SK-N-SH (cell line): ENCODE data around the gene PPP3CA. TPM values are rescaled to one million over a fixed set of nuclear protein-coding genes. Genes with fewer than 3 reads are reported as not detected.

Experiments used
- CTCF ChIA-PET: fragments of 300-600, 350-600 bp; formaldehyde crosslinking; extraction: SDS; loops from one replicate; lab custom pipeline; 2021; lab: Yijun Ruan, JAX
- POLR2A ChIA-PET: fragments of 350-600 bp; sonication (Branson Sonifier 250); formaldehyde crosslinking; extraction: SDS; loops from one replicate; lab custom pipeline; 2020; ENCODE audit warnings: antibody characterized with exemption, inconsistent platforms; lab: Yijun Ruan, JAX
- DNase-seq: peaks from one replicate; pipeline ENCODE4 v3.0.0; 2012
- H2AFZ ChIP-seq: fragments of 200-600 bp; sonication (generic); 2 replicates; pipeline ENCODE4 v1.8.1; 2016; ENCODE audit warnings: antibody characterized with exemption, mild to moderate bottlenecking, low read depth
- H3F3A ChIP-seq: fragments of 200-600 bp; sonication (generic); replicated peaks from 2 replicates; pipeline ENCODE3; 2016; ENCODE audit warnings: antibody characterized with exemption, mild to moderate bottlenecking; ENCODE audit not compliant: insufficient read depth
- H3K27ac ChIP-seq, 2 experiments: fragments of 200-500 bp in 1 of 2; fragments of 200-600 bp in 1 of 2; sonication (Bioruptor generic) in 1 of 2; sonication (generic), shearing (Covaris generic) in 1 of 2; 2 replicates each; pipeline versions ENCODE4 v1.5.1 to v1.6.1; 2014 to 2016; ENCODE audit warnings: low read depth in 2 of 2, inconsistent platforms in 1 of 2, low read length in 1 of 2, mild to moderate bottlenecking in 1 of 2, mixed read lengths in 1 of 2
- H3K27me3 ChIP-seq: fragments of 200-600 bp; sonication (generic), shearing (Covaris generic); 2 replicates; pipeline ENCODE4 v1.6.1; 2016; ENCODE audit warnings: mixed run types; ENCODE audit not compliant: insufficient read depth
- H3K36me3 ChIP-seq, 2 experiments: fragments of 200-500 bp in 1 of 2; fragments of 200-600 bp in 1 of 2; sonication (Bioruptor generic) in 1 of 2; sonication (generic) in 1 of 2; replicated peaks in 1 of 2; 2 replicates each; pipeline versions ENCODE3 to v1.5.1; 2014 to 2016; ENCODE audit warnings: low read length in 1 of 2, mild to moderate bottlenecking in 1 of 2; ENCODE audit not compliant: insufficient read depth in 2 of 2, control insufficient read depth in 1 of 2
- H3K4me1 ChIP-seq, 2 experiments: fragments of 200-500 bp in 1 of 2; fragments of 200-600 bp in 1 of 2; sonication (Bioruptor generic) in 1 of 2; sonication (generic), shearing (Covaris generic) in 1 of 2; 2 replicates each; pipeline versions ENCODE4 v1.5.1 to v1.6.1; 2014 to 2016; ENCODE audit warnings: low read depth in 1 of 2, low read length in 1 of 2, mixed run types in 1 of 2; ENCODE audit not compliant: insufficient read depth in 2 of 2, control insufficient read depth in 1 of 2
- H3K4me2 ChIP-seq: fragments of 200-600 bp; sonication (generic), shearing (Covaris generic); 2 replicates; pipeline ENCODE4 v1.6.1; 2017; ENCODE audit warnings: mixed run types
- H3K4me3 ChIP-seq, 2 experiments: fragments of 200-500 bp in 1 of 2; fragments of 200-600 bp in 1 of 2; sonication (Bioruptor generic) in 1 of 2; sonication (generic), shearing (Covaris generic) in 1 of 2; 2 replicates each; pipeline versions ENCODE4 v1.5.1 to v1.8.1; 2014 to 2016; ENCODE audit warnings: low read depth in 2 of 2, inconsistent platforms in 1 of 2, low read length in 1 of 2, mild to moderate bottlenecking in 1 of 2, mixed read lengths in 1 of 2, moderate library complexity in 1 of 2
- H3K79me2 ChIP-seq: fragments of 200-600 bp; sonication (generic); 2 replicates; pipeline ENCODE4 v1.8.1; 2017; ENCODE audit warnings: mild to moderate bottlenecking; ENCODE audit not compliant: insufficient read depth
- H3K9ac ChIP-seq: fragments of 200-600 bp; sonication (generic); 2 replicates; pipeline ENCODE4 v1.6.1; 2017; ENCODE audit warnings: mixed run types
- H3K9me2 ChIP-seq: fragments of 200-600 bp; sonication (generic); 2 replicates; pipeline ENCODE4 v1.6.1; 2017; ENCODE audit warnings: mixed run types
- H3K9me3 ChIP-seq: fragments of 200-600 bp; sonication (generic); 2 replicates; pipeline ENCODE4 v1.6.1; 2017; ENCODE audit warnings: mixed run types, mild to moderate bottlenecking, moderate library complexity
- H4K20me1 ChIP-seq: fragments of 200-600 bp; sonication (generic); 2 replicates; pipeline ENCODE4 v1.6.1; 2017; ENCODE audit warnings: mild to moderate bottlenecking, mixed run types; ENCODE audit not compliant: insufficient read depth
- CHD2 ChIP-seq: fragments of 150-350 bp; IDR thresholded peaks from 2 replicates; pipeline ENCODE4 v1.6.1; 2018; ENCODE audit warnings: low read length; ENCODE audit not compliant: partially characterized antibody
- EP300 ChIP-seq, 2 experiments: IDR thresholded peaks; 2 replicates each; pipeline versions ENCODE4 v1.4.0 to v1.6.1; 2012; ENCODE audit warnings: borderline replicate concordance in 1 of 2, low read depth in 1 of 2, low read length in 1 of 2
- FOSL2 ChIP-seq: IDR thresholded peaks from 2 replicates; pipeline ENCODE4 v1.4.0; 2012; ENCODE audit warnings: low read depth, mild to moderate bottlenecking, moderate library complexity, borderline replicate concordance
- FOXJ3 ChIP-seq: sonication (generic); formaldehyde crosslinking; IDR thresholded peaks from 2 replicates; pipeline ENCODE4 v1.5.1; 2020; ENCODE audit warnings: mild to moderate bottlenecking, missing genetic modification reagents
- FOXM1 ChIP-seq: IDR thresholded peaks from 2 replicates; pipeline ENCODE4 v1.4.0; 2012; ENCODE audit warnings: low read depth, mild to moderate bottlenecking
- GATA2 ChIP-seq: sonication (generic); formaldehyde crosslinking; IDR thresholded peaks from 2 replicates; pipeline ENCODE4 v1.5.0; 2020; ENCODE audit warnings: mild to moderate bottlenecking, missing genetic modification reagents
- JUND ChIP-seq: IDR thresholded peaks from 2 replicates; pipeline ENCODE4 v1.4.0; 2012
- NFIC ChIP-seq: IDR thresholded peaks from 2 replicates; pipeline ENCODE4 v1.4.0; 2012; ENCODE audit warnings: borderline replicate concordance
- POLR2AphosphoS5 ChIP-seq: IDR thresholded peaks from 2 replicates; pipeline ENCODE4 v1.6.1; 2012; ENCODE audit warnings: low read depth, low read length
- RAD21 ChIP-seq: IDR thresholded peaks from 2 replicates; pipeline ENCODE4 v1.6.1; 2012; ENCODE audit warnings: mild to moderate bottlenecking, low read length
- RFX5 ChIP-seq: IDR thresholded peaks from 2 replicates; pipeline ENCODE4 v1.6.1; 2012; ENCODE audit warnings: mild to moderate bottlenecking, improper control_type of control experiment, low read length
- RXRA ChIP-seq: IDR thresholded peaks from 2 replicates; pipeline ENCODE4 v1.4.0; 2012; ENCODE audit warnings: low read depth, mild to moderate bottlenecking, borderline replicate concordance
- SIN3A ChIP-seq: IDR thresholded peaks from 2 replicates; pipeline ENCODE4 v1.6.1; 2012; ENCODE audit warnings: low read depth, mild to moderate bottlenecking, low read length, moderate library complexity, borderline replicate concordance
- TCF12 ChIP-seq: IDR thresholded peaks from 2 replicates; pipeline ENCODE4 v1.4.0; 2012
- YY1 ChIP-seq: IDR thresholded peaks from 2 replicates; pipeline ENCODE4 v1.4.0; 2012; ENCODE audit warnings: low read depth, mild to moderate bottlenecking
- WGBS: methylation state at CpG from one replicate; pipeline ENCODE4 v1.1.6; 2017; ENCODE audit warnings: low lambda C conversion rate; 5-methylcytosine and 5-hydroxymethylcytosine counted together
- polyA plus RNA-seq, 3 experiments: library from polyadenylated mRNA; depleted of rRNA; stranded (reverse); fragments of >200 nt; gene quantifications; 2 replicates each; pipeline ENCODE4 v1.2.3, GENCODE V29; 2012
- TF ChIP-seq, protein P1 (sequence below): IDR thresholded peaks from 2 replicates; pipeline ENCODE4; 2012
- TF ChIP-seq, protein P2 (sequence below): IDR thresholded peaks from 2 replicates; pipeline ENCODE4 v1.4.0; 2012; ENCODE audit warnings: low read depth, borderline replicate concordance
- TF ChIP-seq, protein P3 (sequence below): fragments of 150-350 bp; IDR thresholded peaks from 2 replicates; pipeline ENCODE4 v1.6.1; 2016; ENCODE audit warnings: mild to moderate bottlenecking, low read depth, low read length
- TF ChIP-seq, protein P4 (sequence below): IDR thresholded peaks from 2 replicates; pipeline ENCODE4 v1.4.0; 2012; ENCODE audit warnings: low read depth

Gene PPP3CA
- polyA plus RNA-seq, 1 of the 3 experiments (the other 2 are of a cell fraction), result 10.7 TPM

DNA sequence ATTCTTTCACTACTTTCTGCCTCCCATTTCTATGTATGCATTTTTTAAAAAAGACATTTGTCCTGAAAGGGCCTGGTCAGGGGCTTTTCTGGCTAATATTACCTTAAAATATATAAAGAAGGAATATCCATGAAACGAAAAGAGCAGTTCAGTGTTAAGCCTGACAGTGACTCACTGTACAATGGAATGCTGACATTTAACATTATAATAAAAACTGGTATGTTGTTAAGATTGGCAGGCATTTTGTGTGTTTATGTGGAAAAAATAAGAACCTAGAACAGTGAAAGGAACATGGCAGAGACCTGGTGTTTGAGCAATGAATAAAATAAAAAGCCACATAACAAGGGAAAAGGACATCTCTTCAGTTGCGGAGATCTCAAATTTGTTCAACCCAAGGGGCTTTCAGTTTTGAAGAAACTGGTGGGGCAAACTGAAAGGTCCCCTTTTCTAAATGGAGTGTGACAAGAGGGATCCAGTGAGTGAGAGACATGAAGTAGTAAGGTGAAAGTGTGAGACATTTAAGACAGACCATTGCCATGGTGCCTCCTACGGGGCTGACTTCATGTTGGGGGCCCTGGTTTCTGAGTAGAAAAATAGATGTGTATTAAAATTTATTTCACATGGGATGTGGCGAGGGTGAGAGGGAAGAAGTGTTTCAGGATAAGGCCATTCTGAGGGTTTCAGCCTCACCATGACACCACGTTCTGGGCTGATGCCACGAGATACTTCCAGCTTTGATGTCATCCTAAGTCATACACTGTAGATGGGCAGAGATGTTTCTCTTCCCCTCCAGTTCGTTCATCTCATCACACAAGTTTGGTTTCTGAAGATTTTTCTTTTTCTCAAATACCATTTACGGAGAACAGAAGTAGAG lies 324.9 kb downstream of the PPP3CA start:
- peaks cover 8 to 11% of the 10 kb centered on the region in 2 experiments for H3K36me3 ChIP-seq
- peaks cover 0 to 32% of the 10 kb centered on the region in 2 experiments; a peak in 3 of 4 replicates for H3K4me1 ChIP-seq
- no peak overlapping the region for H3K4me3 ChIP-seq
- peaks cover 11% of the 10 kb centered on the region for H3F3A ChIP-seq
- no peaks in the 10 kb centered on the region for H3K27me3 ChIP-seq
- no peak overlapping the region for H2AFZ ChIP-seq
- no peaks in the 10 kb centered on the region for H3K79me2 ChIP-seq
- ChIA-PET CTCF (interaction anchor here (0.5 kb wide), 1 partner anchor 182 kb away, joined by 3 read pairs; no protein-coding TSS in a partner anchor), POLR2A (no interaction called here)
- TF ChIP-seq RAD21 (no peak), FOSL2 (peak; percentile 30; the same call in 1 of the 2 replicates), NFIC (0 out of 2 replicates have a peak, but pooled peaks have one; percentile 4), YY1 (no peak), FOXM1 (no peak), JUND (0 out of 2 replicates have a peak, but pooled peaks have one; percentile 13), GATA2 (CRISPR knock-in tag) (no peak), SIN3A (no peak), TCF12 (no peak), FOXJ3 (CRISPR knock-in tag) (no peak)
- TF ChIP-seq, protein P1, sequence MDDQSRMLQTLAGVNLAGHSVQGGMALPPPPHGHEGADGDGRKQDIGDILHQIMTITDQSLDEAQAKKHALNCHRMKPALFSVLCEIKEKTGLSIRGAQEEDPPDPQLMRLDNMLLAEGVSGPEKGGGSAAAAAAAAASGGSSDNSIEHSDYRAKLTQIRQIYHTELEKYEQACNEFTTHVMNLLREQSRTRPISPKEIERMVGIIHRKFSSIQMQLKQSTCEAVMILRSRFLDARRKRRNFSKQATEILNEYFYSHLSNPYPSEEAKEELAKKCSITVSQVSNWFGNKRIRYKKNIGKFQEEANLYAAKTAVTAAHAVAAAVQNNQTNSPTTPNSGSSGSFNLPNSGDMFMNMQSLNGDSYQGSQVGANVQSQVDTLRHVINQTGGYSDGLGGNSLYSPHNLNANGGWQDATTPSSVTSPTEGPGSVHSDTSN, result peak; percentile 20; the same call in 1 of the 2 replicates
- TF ChIP-seq, protein P2, sequence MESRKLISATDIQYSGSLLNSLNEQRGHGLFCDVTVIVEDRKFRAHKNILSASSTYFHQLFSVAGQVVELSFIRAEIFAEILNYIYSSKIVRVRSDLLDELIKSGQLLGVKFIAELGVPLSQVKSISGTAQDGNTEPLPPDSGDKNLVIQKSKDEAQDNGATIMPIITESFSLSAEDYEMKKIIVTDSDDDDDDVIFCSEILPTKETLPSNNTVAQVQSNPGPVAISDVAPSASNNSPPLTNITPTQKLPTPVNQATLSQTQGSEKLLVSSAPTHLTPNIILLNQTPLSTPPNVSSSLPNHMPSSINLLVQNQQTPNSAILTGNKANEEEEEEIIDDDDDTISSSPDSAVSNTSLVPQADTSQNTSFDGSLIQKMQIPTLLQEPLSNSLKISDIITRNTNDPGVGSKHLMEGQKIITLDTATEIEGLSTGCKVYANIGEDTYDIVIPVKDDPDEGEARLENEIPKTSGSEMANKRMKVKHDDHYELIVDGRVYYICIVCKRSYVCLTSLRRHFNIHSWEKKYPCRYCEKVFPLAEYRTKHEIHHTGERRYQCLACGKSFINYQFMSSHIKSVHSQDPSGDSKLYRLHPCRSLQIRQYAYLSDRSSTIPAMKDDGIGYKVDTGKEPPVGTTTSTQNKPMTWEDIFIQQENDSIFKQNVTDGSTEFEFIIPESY, result no peak
- H3K9me3 ChIP-seq, result no peaks in the 10 kb centered on the region
- no peaks in the 10 kb centered on the region for H4K20me1 ChIP-seq
- H3K4me2 ChIP-seq, result peak overlapping the region; percentile 16; the same call in 1 of the 2 replicates
- 81% methylated on average over 8 of the region's 8 CpGs for WGBS
- no peak overlapping the region for H3K9ac ChIP-seq
- peak overlapping the region in 1 of 2 experiments; percentile 61; a peak in 3 of 4 replicates for H3K27ac ChIP-seq
- DNase-seq, result no peak
- no peaks in the 10 kb centered on the region for H3K9me2 ChIP-seq

DNA sequence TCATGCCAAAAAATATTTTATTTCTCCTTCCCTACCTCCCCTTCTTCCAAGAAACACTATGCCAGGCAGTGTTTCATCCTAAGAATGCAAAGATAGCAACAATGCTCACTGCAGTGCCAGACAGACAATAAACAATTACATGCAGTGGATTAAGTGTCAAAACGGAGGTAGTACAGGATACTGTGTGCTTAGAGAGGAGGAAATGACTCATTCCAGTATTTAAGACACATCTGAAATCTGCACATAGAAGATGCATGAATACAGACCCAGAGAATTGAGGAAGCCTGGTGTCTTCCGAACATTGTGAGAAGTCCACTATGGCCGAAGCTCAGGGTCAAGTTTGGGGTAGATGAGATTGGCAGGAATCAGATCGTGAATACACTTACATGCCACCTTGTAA lies 326.4 kb downstream of the PPP3CA start:
- DNase-seq, result no peak
- no peak overlapping the region for H3K4me3 ChIP-seq
- no peaks in the 10 kb centered on the region for H3K27me3 ChIP-seq
- peaks cover 3 to 11% of the 10 kb centered on the region in 2 experiments for H3K36me3 ChIP-seq
- no peaks in the 10 kb centered on the region for H3K79me2 ChIP-seq
- no peaks in the 10 kb centered on the region for H3K9me3 ChIP-seq
- peaks cover 0 to 32% of the 10 kb centered on the region in 2 experiments; a peak in 3 of 4 replicates for H3K4me1 ChIP-seq
- H3F3A ChIP-seq, result peaks cover 11% of the 10 kb centered on the region
- H2AFZ ChIP-seq, result 0 out of 2 replicates have a peak overlapping the region, but pooled peaks have one; percentile 20
- H4K20me1 ChIP-seq, result no peaks in the 10 kb centered on the region
- ChIA-PET POLR2A (no interaction called here), CTCF (interaction anchor here (0.8 kb wide), 1 partner anchor 29 kb away, joined by 4 read pairs; no protein-coding TSS in a partner anchor)
- no peaks in the 10 kb centered on the region for H3K9me2 ChIP-seq
- H3K9ac ChIP-seq, result no peak overlapping the region
- peak overlapping the region; percentile 61 to 73 for H3K27ac ChIP-seq
- WGBS, result 31% methylated on average over 4 of the region's 4 CpGs
- peak overlapping the region; percentile 35 for H3K4me2 ChIP-seq
- TF ChIP-seq FOXJ3 (CRISPR knock-in tag), result no peak
- TF ChIP-seq RFX5, result no peak
- TF ChIP-seq NFIC, result peak; percentile 38
- peak; percentile 66 for TF ChIP-seq JUND
- TF ChIP-seq, protein P3, sequence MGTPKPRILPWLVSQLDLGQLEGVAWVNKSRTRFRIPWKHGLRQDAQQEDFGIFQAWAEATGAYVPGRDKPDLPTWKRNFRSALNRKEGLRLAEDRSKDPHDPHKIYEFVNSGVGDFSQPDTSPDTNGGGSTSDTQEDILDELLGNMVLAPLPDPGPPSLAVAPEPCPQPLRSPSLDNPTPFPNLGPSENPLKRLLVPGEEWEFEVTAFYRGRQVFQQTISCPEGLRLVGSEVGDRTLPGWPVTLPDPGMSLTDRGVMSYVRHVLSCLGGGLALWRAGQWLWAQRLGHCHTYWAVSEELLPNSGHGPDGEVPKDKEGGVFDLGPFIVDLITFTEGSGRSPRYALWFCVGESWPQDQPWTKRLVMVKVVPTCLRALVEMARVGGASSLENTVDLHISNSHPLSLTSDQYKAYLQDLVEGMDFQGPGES, result no peak
- TF ChIP-seq EP300 (IDR thresholded peaks at IDR 0.05; ENCODE audit: borderline replicate concordance in 1 of 2, low read depth in 1 of 2, low read length in 1 of 2), result peak; percentile 36 to 55; a peak in 1 of 4 replicates
- peak; percentile 79 for TF ChIP-seq FOSL2
- TF ChIP-seq TCF12, result peak; percentile 93
- TF ChIP-seq CHD2, result no peak
- TF ChIP-seq, protein P1, result peak; percentile 70
- TF ChIP-seq POLR2AphosphoS5, result peak; percentile 41
- TF ChIP-seq, protein P4, sequence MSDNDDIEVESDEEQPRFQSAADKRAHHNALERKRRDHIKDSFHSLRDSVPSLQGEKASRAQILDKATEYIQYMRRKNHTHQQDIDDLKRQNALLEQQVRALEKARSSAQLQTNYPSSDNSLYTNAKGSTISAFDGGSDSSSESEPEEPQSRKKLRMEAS, result peak; percentile 48; the same call in 1 of the 2 replicates
- TF ChIP-seq RXRA, result peak; percentile 54; the same call in 1 of the 2 replicates
